Neural cell (in vitro differentiated cells): ENCODE results near the gene LENEP.

Experiments
- CTCF ChIP-seq: fragments of 450-650 bp; IDR thresholded peaks from 2 replicates; pipeline ENCODE4 v1.5.1; 2014; ENCODE audit warnings: antibody characterized with exemption, mild to moderate bottlenecking, moderate library complexity; ENCODE audit not compliant: poor library complexity, severe bottlenecking
- EP300 ChIP-seq: fragments of 450-650 bp; conservative IDR thresholded peaks from 2 replicates; pipeline ENCODE4 v1.6.1; 2014; ENCODE audit warnings: antibody characterized with exemption, mild to moderate bottlenecking, moderate library complexity; ENCODE audit not compliant: poor library complexity, severe bottlenecking
- EZH2 ChIP-seq: fragments of 200-600, 300-800 bp; shearing (Covaris generic), sonication (generic); IDR thresholded peaks from 2 replicates; pipeline ENCODE4 v1.6.1; 2014; ENCODE audit warnings: antibody characterized with exemption, low read length, borderline replicate concordance, mild to moderate bottlenecking; ENCODE audit not compliant: insufficient read depth, poor library complexity, severe bottlenecking
- MXI1 ChIP-seq: fragments of 450-650 bp; conservative IDR thresholded peaks from 2 replicates; pipeline ENCODE4 v1.6.1; 2014; ENCODE audit warnings: antibody characterized with exemption, mild to moderate bottlenecking; ENCODE audit not compliant: poor library complexity, severe bottlenecking
- POLR2AphosphoS5 ChIP-seq: IDR thresholded peaks from 2 replicates; pipeline ENCODE4 v1.6.1; 2012
- RAD21 ChIP-seq: fragments of 450-650 bp; conservative IDR thresholded peaks from 2 replicates; pipeline ENCODE4 v1.6.1; 2014; ENCODE audit warnings: antibody characterized with exemption, mild to moderate bottlenecking, moderate library complexity
- TF ChIP-seq, protein P1 (sequence below): IDR thresholded peaks from 2 replicates; pipeline ENCODE4 v1.6.1; 2012; ENCODE audit warnings: borderline replicate concordance

GRCh38 chr1:154969246-154969645, 24.1 kb upstream of the LENEP start:
- no peak for TF ChIP-seq MXI1
- no peak for TF ChIP-seq EZH2
- TF ChIP-seq CTCF: no peak
- TF ChIP-seq, protein P1, sequence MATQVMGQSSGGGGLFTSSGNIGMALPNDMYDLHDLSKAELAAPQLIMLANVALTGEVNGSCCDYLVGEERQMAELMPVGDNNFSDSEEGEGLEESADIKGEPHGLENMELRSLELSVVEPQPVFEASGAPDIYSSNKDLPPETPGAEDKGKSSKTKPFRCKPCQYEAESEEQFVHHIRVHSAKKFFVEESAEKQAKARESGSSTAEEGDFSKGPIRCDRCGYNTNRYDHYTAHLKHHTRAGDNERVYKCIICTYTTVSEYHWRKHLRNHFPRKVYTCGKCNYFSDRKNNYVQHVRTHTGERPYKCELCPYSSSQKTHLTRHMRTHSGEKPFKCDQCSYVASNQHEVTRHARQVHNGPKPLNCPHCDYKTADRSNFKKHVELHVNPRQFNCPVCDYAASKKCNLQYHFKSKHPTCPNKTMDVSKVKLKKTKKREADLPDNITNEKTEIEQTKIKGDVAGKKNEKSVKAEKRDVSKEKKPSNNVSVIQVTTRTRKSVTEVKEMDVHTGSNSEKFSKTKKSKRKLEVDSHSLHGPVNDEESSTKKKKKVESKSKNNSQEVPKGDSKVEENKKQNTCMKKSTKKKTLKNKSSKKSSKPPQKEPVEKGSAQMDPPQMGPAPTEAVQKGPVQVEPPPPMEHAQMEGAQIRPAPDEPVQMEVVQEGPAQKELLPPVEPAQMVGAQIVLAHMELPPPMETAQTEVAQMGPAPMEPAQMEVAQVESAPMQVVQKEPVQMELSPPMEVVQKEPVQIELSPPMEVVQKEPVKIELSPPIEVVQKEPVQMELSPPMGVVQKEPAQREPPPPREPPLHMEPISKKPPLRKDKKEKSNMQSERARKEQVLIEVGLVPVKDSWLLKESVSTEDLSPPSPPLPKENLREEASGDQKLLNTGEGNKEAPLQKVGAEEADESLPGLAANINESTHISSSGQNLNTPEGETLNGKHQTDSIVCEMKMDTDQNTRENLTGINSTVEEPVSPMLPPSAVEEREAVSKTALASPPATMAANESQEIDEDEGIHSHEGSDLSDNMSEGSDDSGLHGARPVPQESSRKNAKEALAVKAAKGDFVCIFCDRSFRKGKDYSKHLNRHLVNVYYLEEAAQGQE: no peak
- TF ChIP-seq EP300: no peak
- no peak for TF ChIP-seq POLR2AphosphoS5
- TF ChIP-seq RAD21: no peak
